GM19023 (cell line): ENCODE measurements around the gene ALLC.
"Not testable (repeated sequence)": the region's sequence is repeated elsewhere in the genome, so short reads cannot be mapped to it uniquely, and the experiment has no call there.

ENCODE experiments used
- ATAC-seq: cut with Tn5 transposase; IDR thresholded peaks from one replicate; pipeline ENCODE4 v1.9.1; 2021; ENCODE audit warnings: mild to moderate bottlenecking, moderate library complexity; ENCODE audit not compliant: unreplicated experiment

ALLC gene

DNA sequence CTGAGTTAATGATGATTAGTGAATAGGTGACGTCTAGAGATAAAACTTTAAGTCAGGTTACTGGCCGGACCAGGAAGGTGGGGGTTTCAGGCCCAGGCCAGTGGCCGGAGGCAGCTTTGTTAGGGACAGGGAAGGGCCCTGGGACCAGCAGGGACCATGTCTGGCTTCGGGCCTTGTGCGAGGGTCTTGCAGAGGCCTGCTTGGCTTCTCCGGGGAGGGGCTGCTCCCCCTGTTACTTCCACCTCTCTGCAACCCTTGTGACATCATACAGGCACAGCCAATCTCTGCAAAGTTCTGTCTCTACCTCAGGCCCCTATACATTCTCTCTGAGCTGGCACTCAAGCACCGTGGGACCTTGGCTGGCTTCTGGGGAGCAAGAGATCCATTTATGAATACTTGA lies at the start of gene ALLC:
TSS of gene ALLC (plus strand) at position 320 of the 400 bp plus-strand sequence. CDS start 12,958 bp downstream, outside the sequence.
- ATAC-seq, result no peak

GRCh38 chr2:3608373-3609278 lies 49.4 kb upstream of the ALLC start:
- no peak for ATAC-seq

DNA sequence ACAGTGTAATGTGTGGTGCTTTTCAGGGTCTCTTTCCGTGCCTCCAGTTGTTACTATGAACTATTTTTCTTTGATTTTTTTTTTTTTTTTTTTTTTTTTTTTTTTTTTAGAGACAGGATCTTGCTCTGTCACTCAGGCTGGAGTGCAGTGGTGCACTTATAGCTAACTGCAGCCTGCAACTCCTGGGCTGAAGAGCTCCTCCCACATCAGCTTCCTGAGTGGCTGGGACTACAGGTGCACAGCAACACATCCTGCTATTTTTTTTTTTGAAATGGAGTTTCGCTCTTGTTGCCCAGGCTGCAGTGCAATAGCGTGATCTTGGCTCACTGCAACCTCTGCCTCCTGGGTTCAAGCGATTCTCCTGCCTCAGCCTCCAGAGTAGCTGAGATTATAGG lies 48.7 kb upstream of the ALLC start:
- ATAC-seq, result not testable (repeated sequence)

DNA sequence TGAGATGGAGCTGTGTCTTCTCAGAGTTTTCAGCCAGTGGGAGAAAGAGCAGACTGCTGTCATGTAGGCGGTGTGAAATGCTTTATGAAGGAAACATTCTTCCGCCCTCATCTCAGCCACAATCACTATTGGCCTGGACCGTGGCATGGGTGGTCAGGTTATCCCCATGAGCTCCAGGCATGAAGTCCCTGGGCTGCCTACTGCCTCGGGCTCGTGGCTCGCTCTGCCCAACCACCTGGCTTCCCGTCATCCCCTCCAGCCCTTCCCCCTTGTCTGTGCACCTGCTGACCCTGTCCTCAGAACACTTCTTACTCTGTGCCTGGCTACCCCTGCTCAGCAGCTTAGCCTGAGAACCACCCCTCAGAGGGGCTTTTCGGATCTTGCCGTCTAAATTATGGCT lies 47.6 kb upstream of the ALLC start:
- ATAC-seq, result no peak

DNA sequence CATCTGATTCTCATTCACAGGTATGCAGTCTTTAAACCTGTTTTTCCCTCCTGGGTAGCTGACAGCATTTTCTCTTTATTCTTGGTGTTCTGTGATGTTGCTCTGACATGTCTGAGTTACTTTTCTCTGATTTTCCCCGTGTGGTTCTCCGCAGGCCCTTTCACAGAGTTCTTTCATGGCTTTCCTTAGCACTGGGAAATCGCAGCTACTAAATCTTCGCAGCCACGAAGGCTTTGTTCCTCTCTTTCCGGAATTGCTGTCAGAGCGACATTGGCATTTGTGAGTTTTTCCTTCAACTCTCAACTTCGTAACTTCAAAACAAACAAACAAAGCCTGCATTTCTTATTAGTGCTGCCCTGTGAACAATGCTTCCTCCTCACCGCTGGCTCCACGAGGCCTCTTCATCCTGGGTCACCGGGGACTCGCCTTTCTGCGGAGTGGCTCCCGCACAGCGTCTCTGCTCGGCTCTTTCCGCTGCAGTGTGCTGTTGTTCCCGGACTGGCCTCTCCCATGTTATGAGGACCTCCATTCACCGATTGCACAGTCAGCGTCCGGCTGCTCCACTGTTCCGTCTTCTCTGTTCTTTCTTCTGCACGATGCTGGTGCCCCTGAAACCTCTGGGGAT lies 47.0 kb upstream of the ALLC start:
- no peak for ATAC-seq

- no peak for ATAC-seq
Measured at GRCh38 chr2:3611589-3611988, 46.4 kb upstream of the ALLC start.

DNA sequence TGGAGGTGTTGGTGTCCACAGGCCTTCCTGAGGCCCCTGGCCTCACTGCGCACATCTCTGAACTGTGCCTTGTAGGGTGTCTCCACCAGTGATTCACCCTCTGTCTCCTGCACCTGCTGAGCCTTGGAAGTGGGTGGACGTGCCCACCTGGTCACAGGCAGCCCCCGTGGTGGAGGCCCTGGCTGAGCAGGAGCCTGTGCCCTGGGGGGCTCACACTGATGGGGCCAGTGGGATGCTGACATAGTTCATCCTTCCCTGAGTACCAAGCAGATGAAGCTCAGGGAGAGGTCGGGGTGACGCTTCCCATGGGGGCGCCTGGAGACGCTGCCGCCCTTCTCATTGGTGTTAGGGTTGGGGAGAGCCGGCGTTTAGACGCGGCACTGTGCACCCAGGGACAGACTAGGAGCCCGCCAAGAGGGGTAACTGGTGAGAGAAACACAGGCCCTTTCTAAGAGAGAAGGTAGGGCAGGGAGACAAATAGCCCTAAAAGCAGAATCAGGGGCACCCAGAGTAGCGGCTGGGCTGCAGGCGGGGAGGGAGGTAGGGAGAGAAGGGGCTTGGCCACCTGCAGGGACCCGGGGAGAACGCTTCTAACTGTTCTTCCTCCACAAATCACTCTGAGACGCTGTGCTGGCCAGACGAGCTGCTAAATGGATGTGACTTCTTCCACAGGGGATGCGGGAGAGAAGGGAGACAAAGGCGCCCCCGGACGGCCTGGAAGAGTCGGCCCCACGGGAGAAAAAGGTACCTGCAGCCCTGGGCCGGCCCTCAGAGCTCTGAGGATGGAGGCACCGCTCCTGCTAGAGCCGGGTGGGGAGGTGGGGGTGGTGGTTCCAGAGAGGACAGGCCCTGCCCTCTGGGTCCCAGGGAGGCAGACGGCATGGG lies 45.1 kb upstream of the ALLC start:
- ATAC-seq, result no peak

- no peak for ATAC-seq
Measured at GRCh38 chr2:3613524-3613905, 44.5 kb upstream of the ALLC start.

- ATAC-seq, result not testable (repeated sequence)
Measured at GRCh38 chr2:3614743-3615142, 43.3 kb upstream of the ALLC start.

DNA sequence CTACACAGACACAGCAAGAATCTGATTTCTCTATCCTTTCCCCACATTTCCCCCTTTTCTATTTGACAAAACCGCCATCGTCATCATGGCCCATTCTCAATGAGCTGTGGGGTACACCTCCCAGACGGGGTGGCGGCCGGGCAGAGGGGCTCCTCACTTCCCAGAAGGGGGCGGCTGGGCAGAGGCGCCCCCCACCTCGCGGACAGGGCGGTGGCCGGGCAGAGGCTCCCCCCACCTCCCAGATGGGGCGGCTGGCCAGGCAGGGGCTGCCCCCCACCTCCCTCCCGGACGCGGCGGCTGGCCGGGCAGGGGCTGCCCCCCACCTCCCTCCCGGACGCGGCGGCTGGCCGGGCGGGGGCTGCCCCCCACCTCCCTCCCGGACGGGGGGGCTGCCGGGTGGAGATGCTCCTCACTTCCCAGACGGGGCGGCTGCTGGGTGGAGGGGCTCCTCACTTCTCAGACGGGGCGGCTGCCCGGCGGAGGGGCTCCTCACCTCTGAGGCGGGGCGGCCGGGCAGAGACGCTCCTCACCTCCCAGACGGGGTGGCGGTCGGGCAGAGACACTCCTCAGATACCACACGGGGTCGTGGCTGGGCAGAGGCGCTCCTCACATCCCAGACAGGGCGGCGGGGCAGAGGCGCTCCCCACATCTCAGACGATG lies 42.3 kb upstream of the ALLC start:
- not testable (repeated sequence) for ATAC-seq

- ATAC-seq, result not testable (repeated sequence)
Measured at GRCh38 chr2:3616435-3617197, 41.4 kb upstream of the ALLC start.

DNA sequence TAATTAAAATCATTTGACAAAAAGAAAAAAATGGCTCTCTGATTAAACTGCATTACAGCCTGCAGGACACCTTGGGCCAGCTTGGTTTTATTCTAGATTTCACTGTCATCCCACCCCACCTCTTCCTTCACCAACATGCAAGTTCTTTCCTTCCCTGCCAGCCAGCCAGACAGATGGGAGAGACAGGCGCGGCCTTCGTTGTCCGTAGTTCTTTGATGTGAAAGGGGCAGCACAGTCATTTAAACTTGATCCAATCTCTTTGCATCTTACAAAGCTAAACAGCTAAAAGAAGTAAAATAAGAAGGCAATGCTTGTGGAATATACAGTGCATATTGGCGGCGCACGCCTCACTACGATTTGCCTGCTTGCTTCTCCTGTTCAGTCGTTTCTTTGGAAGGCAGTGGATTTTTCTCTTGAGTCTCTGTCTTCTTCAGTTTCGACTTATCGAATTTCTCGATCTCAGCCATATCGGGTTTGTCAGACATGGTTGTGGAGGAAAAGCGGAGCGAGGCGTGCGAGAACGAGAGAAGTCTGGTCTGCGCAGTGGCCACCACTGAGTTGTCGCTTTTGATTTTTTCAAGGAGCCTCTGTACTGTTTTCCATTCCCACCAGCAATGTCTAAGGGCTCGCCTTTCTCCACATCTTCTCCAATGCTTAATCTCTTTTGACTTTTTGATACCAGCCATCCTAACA lies 40.7 kb upstream of the ALLC start:
- ATAC-seq, result no peak

GRCh38 chr2:3618367-3618766 lies 39.6 kb upstream of the ALLC start:
- ATAC-seq, result no peak

GRCh38 chr2:3619033-3619432 lies 39.0 kb upstream of the ALLC start:
- no peak for ATAC-seq

DNA sequence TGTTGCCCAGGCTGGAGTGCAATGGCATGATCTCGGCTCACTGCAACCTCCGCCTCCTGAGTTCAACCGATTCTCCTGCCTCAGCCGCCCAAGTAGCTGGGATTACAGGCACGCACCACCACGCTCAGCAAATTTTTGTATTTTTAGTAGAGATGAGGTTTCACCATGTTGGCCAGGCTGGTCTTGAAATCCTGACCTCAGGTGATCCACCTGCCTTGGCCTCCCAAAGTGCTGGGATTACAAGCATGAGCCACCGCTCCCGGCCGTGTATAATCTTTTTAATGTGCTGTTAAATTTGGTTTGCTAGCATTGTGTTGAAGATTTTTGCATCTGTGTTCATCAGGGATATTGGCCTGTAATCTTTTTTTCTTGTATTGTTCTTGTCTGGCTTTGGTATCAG lies 38.3 kb upstream of the ALLC start:
- not testable (repeated sequence) for ATAC-seq

- ATAC-seq, result no peak
Measured at GRCh38 chr2:3620834-3621233, 37.2 kb upstream of the ALLC start.

- ATAC-seq, result no peak
Measured at GRCh38 chr2:3622967-3623366, 35.0 kb upstream of the ALLC start.

DNA sequence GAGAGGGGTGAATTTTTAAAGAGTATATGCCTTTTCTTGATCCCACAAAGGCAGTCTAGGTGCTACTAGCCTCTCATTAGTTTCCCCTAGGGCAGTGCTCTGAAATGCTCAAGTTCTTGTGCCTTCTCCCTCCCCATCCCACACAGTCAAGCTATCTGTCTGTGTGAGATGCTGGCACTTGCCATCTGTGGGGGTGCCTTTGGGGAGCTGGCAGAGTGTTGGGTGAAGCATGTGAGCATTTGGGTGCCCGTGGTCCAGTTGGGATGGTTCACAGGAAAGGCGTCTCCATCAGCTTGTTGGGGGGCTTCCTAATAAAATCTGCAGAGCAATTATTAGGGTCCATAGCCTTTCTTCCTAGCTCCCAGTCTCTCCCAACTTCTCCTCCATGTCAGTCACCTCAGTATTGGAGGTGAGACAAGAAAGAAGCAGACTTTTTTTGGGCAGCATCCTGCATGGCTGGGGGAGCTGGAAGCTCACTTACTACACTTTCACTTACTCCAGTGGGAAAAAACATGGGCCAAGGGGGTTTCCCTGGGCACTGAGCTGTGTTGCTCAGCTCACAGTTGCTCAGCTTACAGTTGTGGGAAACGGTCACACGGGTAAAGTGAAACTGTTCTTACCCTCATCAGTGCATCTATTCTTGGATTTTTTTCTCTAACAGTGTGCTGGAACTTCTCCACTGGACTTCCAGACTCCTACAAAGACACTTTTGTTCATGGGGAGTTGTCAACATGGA lies 33.8 kb upstream of the ALLC start:
- ATAC-seq, result peak; percentile 70

- no peak for ATAC-seq
Measured at GRCh38 chr2:3625186-3625585, 32.8 kb upstream of the ALLC start.
